Islet of Langerhans (tissue), 1 donor: Measurements from ENCODE around the gene ALK.

Experiments
- FAIRE-seq: peaks from one replicate; lab custom pipeline; 2011; peaks lifted over from hg19 to GRCh38; lab: Jason Lieb, UNC

Gene ALK

GRCh38 chr2:29242621-29243375 lies 678.6 kb downstream of the ALK start:
- no peak for FAIRE-seq

DNA sequence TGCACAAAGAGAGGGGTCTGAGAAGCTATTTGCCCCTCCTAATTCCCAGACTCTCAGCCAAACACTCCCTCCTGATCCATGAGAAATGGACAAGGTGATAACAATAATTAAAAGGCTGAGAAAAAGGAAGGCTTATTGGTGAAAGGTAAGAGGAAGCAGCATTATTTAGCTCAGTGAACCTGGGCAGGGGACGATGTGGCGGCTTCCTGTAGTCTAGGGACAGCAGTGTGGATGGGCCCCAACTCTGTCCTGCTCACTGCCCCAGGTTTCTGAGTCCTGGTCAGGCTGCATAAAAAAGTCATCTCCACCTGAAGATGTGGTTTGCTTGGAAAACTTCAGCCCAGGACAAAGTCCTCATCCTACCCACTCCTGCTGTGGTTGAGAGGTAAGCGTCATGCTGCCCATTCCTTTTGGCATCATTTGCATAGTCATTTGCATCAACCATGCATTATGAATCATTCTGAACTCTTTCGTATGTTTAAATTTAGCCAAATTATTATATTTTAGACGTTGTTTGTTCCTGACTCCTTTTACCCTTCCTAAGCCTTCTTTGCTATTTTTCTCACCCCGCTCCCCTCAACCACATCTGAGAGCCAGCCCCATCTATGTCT lies 679.3 kb downstream of the ALK start:
- FAIRE-seq, result no peak

GRCh38 chr2:29241341-29241740 lies 680.0 kb downstream of the ALK start:
- no peak for FAIRE-seq

- FAIRE-seq, result no peak
Observed at GRCh38 chr2:29240601-29241000, 680.8 kb downstream of the ALK start.

DNA sequence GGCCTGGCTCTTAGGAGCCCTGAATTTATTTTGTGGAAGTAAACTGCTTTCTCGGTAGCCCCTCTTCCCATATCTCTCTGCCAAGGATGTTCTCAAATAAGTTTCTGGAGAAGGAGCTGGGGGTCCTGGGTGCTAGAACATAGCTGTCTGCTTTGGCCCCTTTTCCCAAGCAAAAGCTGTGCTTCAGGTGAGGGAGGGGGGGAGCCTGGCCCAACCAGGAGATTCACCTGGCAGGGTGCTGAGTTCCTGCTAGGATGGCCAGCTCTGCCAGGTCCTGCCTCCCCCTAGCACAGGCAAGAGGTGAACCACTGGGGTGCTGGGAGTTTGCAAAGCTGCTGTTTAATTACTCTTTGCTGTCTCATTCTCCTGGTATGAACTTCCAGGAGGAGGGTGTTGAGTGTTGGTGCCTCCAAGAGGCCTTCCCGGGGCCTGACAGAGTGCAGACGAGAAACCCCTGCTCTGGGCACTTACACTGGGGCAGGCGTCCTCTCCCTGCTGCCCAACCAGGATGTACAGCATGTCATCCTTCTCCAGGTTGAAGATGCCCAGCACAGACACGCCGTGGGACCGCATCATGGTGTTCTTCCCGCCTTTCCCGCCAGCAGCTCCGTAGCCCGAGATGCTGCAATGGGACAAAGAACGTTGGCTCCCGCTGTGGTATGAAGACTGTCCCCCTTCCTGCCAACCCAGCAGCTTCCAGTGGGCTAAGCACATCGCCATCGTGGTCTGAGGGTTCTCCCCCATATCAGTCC lies 682.0 kb downstream of the ALK start:
- FAIRE-seq, result no peak

DNA sequence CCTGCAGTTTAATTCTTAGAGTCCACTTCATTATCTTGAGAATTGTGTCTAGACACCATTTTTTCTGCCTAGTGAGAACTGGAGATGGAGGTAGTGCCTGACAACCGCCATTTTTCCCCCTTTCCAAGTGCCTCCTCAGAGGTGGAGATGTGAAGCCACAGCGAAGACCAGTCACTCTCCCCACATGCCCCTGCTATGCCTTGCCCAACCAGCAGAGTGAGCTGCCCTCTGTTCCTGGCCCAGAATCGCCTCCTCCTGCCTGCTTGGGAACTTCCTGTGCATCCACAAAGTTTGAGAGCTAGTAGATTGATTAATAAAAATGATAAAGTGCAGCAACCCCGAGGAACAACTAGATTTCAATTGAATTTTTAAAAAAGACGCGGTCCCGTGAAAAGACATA lies 682.9 kb downstream of the ALK start:
- FAIRE-seq, result no peak

DNA sequence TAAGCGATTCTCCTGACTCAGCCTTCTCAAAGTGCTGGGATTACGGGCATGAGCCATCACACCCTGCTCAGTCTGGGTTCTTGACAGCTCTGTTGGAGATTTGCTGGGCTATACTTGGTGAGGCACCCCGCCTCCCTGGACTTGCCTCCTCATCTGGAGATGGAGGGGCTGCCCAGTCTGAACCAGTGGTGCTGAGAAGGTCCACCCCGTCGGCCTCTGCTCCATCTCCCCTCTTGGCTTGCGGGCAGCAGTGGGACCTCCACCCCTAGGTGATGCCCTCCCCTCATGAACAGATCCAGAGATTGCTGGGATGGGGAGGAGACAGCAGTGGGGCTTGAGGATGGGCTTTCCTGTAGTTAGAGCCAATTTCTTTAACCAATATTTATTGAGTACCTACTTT lies 685.3 kb downstream of the ALK start:
- FAIRE-seq, result no peak

GRCh38 chr2:29235411-29235810 lies 686.0 kb downstream of the ALK start:
- FAIRE-seq, result no peak

- FAIRE-seq, result no peak
Observed at GRCh38 chr2:29233428-29233827, 688.0 kb downstream of the ALK start.

DNA sequence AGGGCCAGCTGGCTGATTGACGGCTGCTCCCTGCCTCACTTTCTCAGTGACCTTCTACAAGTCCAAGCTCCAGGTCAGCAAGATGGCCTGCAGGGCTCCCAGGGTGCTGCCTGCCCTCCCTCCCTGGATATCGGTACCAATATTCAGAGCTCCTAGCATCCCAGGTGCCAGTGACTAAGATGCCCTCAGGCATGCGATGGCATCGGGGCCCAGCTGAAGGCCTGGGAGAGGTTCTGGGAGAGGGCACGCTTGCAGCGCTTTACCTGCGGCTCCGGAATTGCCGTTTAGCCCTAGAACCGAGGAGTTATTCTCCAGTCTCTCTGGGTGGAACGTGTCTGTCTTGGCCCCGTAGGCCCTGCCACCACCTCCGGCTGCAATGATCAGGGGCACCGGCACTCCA lies 689.3 kb downstream of the ALK start:
- no peak for FAIRE-seq

DNA sequence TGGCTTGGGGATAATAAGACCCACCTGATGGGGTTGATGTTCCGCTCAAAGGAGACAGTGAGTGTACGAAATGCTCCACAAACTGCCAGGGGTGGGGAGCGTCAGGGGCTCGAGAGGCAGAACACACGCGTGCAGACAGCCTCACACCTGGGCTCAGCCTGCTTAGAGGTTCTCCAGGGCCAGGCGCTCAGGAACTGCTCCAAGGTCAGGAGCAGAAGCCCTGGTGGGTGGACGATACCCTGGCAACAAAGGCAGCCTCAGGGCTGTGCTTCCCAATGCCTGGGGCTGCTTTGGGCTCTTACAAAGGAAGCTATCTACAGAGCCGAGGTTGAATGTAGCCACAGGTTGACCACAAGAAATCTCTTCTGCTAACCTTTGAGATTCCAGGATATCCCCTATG lies 691.7 kb downstream of the ALK start:
- no peak for FAIRE-seq

DNA sequence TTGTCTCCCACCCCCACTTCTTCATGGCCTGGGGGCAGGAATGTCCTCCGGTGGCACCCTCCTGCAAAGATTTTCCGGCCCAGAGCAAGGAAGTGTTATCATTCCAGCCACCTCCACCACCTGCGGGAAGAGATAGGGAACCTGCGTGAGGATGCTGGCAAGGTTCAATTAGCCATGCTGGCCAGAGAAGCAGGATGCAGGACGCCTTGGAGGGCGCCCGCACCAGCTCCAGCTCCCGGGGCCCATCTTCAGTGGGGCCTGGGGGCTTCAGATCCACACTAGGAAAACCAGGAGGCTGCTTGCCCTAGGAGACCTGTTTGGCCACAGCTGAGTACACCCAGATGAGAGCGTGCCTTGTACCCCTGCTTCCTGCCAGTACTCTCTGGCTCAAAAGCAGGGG lies 692.4 kb downstream of the ALK start:
- FAIRE-seq, result no peak

DNA sequence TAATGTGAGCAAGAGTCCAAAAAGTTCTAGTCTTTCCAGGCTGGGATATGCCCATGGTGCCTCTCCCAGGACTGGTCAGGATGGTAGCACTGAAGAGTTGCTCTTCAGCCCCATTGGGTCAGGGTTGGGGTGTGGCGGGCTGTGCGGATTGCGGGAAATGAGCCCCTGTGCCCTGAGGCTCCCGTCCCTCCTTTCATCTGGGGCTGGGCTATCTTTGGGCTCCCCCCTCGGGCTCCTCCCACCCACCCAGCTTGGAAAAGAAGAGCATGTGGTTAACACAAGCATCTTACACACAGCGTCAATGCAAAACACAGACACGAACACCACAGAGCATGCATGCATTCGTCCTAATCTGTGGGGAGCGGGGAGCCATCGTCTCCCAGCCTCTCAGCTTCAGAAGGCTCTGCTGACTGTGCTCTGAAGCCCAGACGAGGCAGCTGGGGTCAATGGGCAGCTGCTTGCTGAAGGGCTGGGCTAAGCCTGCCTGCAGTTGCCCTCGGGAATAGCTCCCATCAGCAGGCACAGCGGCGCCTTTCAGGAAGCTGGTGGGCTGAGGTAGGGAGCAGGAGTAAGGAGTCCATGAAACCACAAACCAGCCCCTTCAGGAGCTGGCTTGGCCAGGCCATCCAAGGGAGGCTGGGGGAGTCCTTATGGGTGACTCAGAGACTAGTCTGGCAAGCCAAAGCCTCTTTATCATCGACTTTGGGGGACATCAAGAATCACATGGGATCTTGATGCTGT lies 693.3 kb downstream of the ALK start:
- FAIRE-seq, result no peak

- FAIRE-seq, result no peak
Observed at GRCh38 chr2:29226808-29227207, 694.6 kb downstream of the ALK start.

DNA sequence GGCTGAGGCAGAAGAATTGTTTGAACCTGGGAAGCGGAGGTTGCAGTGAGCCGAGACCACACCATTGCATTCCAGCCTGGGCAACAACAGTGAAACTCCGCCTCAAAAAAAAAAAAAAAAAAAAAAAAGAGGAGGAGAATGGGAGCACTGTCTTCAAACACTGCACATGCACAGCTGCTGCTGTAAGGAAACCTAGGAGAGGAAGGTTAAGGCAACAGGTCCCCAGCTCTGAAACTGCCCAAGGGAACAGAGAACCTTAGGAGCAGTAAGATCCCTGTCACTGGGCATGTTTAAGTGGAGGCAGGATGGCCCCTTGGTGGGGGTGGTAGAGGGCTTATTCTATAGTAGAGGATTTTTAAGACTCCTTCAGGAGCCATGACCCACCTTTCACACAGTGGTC lies 695.0 kb downstream of the ALK start:
- no peak for FAIRE-seq

DNA sequence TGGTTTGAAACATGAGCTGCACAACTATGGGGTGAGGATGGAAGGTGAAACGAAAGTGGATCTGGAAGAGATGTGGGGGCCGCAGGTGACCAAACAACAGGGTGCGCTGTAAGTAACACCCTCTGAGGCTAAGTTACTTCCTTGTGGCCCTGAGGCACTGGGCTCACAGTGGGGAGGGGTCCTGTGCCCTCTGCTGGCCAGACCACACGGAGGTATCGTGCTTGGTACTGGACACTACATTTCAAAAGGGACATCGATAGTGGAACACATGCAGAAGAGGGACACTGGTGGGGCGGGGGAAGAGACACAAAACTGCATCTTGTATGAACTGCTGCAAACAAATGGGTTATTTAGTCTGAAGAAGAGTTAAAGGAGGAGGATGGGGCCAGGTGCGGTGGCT lies 695.6 kb downstream of the ALK start:
- no peak for FAIRE-seq

GRCh38 chr2:29224693-29225551 lies 696.5 kb downstream of the ALK start:
- FAIRE-seq, result no peak

DNA sequence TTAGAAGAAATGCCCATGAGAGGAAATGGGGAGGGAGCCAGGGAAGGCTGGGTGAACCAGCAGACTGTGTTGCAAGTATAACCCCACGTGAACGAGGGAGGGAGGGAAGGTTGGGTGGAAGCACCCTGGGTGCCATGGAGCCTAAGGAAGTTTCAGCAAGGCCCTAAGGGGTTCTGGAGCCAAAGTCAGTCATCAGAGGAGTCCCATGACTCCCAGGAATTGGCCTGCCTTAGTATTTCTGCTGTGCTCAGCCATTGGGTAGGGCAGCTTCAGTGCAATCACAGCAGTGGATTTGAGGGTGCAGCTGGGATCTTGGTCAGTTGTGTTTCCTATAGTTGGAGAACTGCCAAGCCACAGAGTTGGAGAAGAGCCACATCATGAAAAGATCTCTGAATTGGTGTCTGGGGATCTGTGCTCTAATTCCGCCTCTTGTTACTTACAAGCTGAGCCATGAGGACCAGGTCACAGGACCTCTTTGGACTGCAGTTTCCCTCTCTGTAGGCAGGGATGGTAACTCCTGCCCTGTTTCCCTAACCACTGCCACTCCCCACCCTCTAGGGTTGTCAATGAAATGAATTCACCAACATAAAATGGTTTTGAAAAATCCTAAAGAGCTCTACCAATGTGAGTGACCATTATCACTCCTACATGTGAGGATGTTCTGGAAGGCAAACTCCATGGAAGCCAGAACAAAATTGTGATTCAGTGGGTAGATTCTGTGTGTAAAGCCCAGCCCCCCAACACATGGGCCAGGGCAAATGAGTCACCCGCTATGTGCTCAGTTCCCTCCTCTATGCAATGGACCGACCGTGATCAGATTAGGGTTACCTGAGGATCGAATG lies 697.3 kb downstream of the ALK start:
- FAIRE-seq, result no peak

DNA sequence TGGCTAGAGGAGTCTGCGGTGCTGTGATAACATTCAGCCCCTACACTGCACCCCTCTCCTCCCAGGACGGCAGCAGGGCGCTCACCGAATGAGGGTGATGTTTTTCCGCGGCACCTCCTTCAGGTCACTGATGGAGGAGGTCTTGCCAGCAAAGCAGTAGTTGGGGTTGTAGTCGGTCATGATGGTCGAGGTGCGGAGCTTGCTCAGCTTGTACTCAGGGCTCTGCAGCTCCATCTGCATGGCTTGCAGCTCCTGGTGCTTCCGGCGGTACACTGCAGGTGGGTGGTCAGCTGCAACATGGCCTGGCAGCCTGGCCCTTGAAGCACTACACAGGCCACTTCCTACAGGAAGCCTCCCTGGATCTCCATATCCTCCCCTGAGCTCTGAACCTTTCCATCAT lies 698.1 kb downstream of the ALK start:
- FAIRE-seq, result no peak

DNA sequence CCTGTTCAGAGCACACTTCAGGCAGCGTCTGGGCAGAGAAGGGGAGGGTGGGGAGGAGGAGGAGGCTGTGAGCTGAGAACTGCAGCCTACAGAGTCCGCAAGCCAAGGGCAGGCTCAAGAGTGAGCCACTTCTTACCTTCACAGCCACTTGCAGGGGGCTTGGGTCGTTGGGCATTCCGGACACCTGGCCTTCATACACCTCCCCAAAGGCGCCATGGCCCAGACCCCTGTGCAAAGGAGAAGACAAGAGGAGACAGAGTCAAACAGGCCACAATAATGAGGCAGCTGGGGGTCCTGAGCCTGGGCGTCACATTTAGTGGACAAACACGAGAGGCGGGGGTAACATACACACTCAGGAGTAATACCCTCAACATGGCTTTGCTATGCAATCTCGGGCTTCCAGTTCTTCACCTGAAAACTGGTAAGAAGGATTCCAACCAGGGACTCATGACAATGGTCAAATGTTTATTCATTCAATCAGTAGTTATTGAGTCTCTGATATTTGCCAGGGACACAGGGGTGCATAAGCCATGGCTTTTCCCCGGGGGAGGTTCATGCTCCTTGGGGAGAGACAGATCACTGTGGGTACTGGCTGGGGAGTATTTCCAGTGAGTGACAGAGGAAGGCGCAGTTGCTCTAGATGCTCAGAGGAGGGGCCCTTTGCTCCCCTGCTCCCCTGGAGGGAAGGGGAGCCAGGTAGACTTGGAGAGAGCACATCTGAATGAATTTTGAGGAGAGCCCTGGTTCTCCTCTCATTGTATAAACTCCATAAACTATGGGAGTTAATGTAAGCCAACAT lies 698.8 kb downstream of the ALK start:
- no peak for FAIRE-seq
